SK-N-MC (cell line): Measurements from ENCODE around the gene RPAIN.
A peak's percentile ranks its signal among the peaks of the same experiment; 100 is the strongest.

Experiments
- EZH2 ChIP-seq: fragments of 200-600 bp; sonication (generic); IDR thresholded peaks from one replicate; pipeline ENCODE4 v1.6.1; 2017; ENCODE audit warnings: antibody characterized with exemption
- POLR2AphosphoS5 ChIP-seq: IDR thresholded peaks from 2 replicates; pipeline ENCODE4 v1.6.1; 2012; ENCODE audit warnings: mild to moderate bottlenecking, low read depth, low read length, borderline replicate concordance

- TF ChIP-seq EZH2 (no peak), POLR2AphosphoS5 (peak; percentile 71)
These were observed 525 bp upstream of the RPAIN start, which contains the start of gene NUP88 for GRCh38 chr17:5419356-5419958.
